Stimulated activated CD8-positive, alpha-beta memory T cell treated with anti-CD3 and anti-CD28 coated beads, Interleukin-7, amount 100 ng/mL, for 1 hour (primary cell): Measurements from ENCODE around the gene PARL.

Experiments
- DNase-seq, 2 donors: peaks; one replicate each; pipeline ENCODE4 v3.0.0-alpha.2; 2020; ENCODE audit warnings: low read depth in 2 of 2

The PARL gene

GRCh38 chr3:183817639-183818038, 67.0 kb downstream of the PARL start:
- no peak for DNase-seq

DNA sequence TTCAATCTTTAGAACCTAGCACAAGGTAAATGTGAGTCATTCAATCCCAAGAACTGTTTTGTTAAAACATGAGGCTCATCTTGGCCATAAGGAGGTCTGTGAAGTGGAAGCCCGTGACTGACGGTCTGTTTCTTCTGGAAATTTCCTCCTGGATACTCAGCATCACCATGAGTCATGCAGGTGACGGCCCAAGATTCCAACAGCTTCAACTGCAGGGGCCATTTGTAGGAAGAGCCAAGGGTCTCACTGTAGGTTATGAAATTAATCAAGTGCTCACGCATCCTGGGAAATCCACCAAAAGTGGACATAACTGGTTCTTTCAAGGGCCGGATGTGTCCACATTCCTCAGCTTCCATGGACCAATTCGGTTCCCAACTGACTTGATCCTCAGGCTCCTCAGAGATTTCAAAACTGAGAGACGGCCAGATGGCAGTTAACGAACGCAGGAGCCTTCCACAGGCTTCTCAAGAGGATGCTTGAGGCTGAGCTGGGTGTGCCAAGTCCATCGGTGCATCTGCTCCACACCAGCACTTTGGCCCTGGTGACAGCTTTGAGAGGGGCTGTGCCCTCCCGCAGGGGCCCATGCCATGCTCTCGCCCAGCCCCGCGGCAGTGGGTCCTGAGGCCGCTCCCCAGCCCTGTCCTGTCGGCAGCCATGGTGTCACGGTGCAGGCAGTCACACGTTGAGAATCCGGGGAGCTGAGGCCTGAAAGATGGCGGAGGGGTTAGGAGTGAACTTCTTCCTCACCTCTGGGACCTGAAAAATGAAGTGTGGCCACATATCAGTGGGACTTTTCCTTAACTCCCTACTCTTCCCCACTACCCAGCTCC, 67.8 kb downstream of the PARL start:
- DNase-seq = no peak

DNA sequence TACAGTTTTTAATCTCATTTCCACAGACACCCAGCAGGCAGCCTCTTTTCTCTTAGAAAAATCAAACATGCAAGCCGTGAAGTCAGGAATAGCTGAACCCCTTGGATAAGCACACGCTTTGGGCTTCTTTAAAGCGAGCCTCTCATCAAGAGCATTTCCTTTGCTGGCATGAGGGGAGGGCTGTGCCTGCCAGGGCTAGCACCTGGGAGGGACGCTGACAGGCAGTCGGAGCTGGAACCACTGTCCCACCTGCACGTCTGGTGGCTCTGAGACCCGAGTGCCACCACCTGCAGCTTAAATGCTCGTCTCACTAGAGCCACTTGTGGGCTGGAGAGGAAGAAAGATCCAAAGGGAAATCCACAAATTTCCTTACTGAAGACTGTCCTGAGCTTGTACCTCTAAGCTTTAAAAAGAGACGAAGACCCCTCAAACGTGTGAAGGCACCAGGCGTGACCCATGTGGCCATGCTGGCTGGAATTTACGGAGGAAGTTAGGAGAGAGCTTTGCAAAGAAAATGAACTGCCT, 68.7 kb downstream of the PARL start:
- no peak for DNase-seq

DNA sequence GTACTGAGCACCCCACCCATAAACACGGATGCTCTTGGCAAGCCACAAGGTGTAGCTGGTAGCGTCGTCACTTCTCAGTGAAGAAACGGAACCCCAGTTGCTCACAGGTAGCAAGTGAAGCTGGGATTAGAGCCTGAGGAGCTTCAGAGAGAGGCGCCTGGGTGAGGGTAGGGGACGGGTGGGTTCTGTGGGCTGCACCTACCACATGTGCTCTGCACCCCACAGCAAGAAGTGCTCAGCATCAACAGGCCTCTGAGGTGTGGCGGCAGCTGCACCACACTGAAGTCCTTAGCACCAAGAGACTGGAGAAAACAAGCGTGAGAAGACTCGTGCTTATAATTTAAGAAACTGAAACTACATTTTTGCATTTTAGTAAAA, 69.1 kb downstream of the PARL start:
- DNase-seq = no peak

DNA sequence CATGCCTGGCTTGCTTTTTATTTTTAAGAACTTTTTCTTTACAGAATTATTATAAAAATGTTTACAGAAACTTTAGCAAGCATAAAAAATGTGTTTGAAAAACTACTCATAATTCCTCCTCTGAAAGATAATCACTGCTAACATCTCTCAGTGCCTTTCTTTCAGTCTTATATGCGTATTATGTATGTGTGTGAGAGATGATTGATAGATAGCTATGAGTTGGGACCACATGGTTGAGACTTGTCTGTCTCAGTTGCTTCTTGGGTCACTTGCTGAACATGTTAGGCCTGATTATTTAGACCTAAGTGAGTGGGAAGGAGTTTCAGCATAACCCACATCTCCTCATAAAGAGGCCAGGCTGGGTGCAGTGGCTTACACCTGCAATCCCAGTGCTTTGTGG, 70.4 kb downstream of the PARL start:
- DNase-seq = no peak

- no peak for DNase-seq
Observed at GRCh38 chr3:183812761-183813445, 71.8 kb downstream of the PARL start.

- no peak for DNase-seq
Observed at GRCh38 chr3:183811638-183812037, 73.0 kb downstream of the PARL start.

GRCh38 chr3:183810643-183811594, 73.8 kb downstream of the PARL start:
- DNase-seq = no peak

GRCh38 chr3:183809270-183809669, 75.4 kb downstream of the PARL start:
- no peak for DNase-seq

GRCh38 chr3:183808355-183808754, 76.3 kb downstream of the PARL start:
- no peak for DNase-seq

DNA sequence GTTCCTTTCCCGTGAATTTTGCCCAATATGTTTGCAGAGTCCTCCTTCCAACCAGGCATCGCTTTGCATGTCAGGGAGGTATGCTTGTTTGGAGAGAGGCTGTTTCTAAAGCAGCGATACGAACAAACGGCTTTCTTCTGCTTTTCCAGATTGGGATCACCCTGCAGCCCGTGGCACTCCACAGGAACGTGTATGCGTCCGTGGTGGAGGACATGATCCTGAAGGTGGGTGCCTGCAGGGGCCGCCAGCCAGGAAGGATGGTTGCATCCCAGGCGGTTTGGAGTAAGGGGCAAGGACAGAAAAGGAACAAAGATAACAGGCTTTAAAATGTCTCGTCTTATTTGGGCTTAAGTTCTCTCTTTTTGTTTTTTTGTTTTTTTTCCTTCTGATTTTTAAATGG, 76.8 kb downstream of the PARL start:
- DNase-seq = no peak

DNA sequence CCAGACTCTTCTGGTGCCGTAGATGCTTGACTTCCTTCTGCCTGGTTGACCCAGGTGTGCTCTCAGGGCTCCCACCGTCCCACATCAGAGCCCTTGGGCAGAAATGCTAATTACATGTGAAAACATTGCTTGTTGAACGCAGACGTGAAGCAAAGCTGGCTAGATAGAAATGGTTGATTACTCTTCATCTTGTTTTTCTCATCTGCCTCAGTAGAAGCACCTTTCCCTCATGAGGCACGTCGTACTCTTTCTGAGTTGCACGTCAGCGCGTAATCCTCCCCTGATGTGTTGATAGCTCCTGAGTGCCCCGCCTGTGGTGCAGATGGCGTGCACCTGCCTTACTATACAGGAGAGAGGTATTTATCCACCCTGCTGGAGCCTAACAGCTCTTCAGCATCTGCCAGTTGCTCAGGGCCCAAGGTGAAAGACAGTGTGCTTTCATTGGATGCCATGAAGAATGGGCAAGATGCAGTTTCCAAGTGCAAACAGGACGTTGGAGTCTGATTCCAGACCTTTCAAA, 77.4 kb downstream of the PARL start:
- no peak for DNase-seq

- no peak for DNase-seq
Observed at GRCh38 chr3:183802989-183803388, 81.7 kb downstream of the PARL start.

GRCh38 chr3:183801601-183802000, 83.1 kb downstream of the PARL start:
- no peak for DNase-seq

DNA sequence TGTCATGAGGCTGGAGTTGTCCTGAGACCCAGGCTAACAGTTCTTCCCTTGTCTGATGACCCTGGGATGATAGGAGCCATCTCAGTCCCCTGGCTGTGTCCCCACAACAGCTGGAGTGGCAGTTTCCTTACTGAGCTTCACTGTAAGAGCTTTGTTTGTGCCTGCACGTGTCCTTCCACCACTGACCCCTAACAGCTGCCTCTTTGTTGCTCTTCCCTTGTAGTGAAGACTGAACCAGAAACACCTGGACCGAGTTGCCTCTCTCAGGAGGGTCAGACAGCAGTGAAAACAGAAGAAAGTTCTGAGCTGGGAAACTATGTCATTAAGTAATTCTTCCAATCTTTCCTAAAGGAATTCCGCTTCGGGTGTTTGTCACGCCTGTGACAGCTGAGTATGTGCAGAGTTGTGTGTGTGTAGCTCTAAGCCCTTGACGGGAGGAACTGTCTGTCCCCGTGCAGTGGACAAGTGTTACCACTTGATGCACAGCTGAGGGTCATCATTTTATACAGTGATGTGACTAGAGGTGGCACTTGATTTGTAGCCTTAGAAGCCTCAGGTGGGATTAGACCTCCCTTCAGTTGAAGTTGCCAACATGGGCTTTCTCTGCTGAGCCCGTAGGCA, 84.3 kb downstream of the PARL start:
- DNase-seq = no peak

DNA sequence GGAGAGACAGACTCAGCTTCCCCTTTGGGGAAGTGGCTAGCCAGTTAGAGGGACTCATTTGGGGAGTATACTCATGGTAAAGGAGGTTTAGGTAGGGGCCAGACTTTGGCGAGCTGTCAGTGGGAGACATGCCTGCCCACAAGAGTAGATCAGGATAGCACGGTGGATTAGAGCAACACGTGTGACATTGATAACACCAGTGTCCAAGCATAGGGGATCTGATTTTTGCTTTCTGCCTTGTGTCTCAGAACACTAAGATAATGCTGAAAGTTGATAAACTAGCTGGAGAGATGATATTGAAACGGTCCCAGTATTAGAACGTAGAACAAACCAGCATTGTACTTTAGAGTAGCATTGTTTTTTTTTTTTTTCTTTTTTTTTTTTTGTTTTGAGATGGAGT, 85.2 kb downstream of the PARL start:
- no peak for DNase-seq

DNA sequence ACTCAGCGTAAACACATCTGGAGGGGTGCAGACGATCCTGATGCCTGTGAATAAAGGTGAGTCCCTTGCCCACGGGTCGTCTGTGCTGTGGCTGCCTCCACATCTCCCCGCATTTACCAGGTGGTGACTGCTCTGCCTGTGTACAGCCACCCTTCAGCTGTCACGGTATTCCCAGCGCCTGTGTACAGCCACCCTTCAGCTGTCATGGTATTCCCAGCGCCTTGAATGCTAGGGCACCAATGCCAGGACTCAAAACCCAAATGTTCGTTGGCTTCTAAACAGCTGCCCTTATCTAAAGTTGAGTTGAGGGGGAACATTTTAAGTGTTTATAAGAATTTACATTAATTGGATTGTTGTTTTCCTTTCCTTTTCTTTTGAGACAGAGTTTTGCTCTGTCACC, 86.7 kb downstream of the PARL start:
- no peak for DNase-seq

- DNase-seq = no peak
Observed at GRCh38 chr3:183796372-183796771, 88.3 kb downstream of the PARL start.

DNA sequence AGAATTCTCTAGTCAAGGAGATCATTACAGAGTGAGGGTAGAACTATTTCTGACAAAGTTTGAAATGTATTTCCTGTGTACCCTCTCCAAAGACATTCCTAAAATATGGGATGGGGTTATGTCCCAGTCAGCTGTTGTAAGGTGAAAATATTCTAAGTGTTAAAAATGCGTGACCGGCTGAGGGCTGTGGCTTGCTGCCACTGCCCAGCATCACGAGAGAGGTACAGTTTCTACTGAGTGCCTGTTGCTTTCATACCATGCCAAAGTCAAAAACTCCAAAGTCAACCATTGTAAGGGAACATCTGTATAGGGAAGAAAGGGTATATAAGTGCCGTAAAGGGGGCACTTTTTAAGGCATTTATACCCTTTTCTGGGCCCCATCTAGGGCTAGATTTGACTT, 90.2 kb downstream of the PARL start:
- no peak for DNase-seq

GRCh38 chr3:183792976-183793375, 91.7 kb downstream of the PARL start:
- no peak for DNase-seq

DNA sequence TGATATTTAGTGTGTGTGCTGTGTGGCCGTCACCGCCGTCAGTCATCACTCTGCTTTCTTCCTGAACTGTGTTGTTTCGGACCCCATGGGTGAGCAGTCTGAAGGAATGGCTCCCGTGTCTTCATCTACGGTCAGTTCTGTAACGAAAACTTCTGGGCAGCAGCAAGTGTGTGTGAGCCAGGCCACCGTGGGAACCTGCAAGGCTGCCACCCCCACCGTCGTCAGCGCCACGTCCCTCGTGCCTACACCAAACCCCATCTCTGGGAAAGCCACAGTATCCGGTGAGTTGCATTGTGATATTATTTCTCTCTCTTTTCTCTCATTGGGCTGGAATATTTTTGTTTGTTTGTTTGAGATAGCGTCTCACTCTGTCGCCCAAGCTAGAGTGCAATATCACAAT, 94.0 kb downstream of the PARL start:
- DNase-seq = no peak
